Stimulated activated CD4-positive, alpha-beta T cell treated with anti-CD3 and anti-CD28 coated beads, Interleukin-12 subunit alpha, Interleukin-12 subunit beta, amount 100 ng/mL, for 24 hours (primary cell): ENCODE data around the gene PCDHAC2.

Experiments used
- DNase-seq, 2 experiments: peaks; one replicate each; pipeline ENCODE4 v3.0.0-alpha.2; 2020; ENCODE audit warnings: low read depth in 2 of 2

The PCDHAC2 gene, protein sequence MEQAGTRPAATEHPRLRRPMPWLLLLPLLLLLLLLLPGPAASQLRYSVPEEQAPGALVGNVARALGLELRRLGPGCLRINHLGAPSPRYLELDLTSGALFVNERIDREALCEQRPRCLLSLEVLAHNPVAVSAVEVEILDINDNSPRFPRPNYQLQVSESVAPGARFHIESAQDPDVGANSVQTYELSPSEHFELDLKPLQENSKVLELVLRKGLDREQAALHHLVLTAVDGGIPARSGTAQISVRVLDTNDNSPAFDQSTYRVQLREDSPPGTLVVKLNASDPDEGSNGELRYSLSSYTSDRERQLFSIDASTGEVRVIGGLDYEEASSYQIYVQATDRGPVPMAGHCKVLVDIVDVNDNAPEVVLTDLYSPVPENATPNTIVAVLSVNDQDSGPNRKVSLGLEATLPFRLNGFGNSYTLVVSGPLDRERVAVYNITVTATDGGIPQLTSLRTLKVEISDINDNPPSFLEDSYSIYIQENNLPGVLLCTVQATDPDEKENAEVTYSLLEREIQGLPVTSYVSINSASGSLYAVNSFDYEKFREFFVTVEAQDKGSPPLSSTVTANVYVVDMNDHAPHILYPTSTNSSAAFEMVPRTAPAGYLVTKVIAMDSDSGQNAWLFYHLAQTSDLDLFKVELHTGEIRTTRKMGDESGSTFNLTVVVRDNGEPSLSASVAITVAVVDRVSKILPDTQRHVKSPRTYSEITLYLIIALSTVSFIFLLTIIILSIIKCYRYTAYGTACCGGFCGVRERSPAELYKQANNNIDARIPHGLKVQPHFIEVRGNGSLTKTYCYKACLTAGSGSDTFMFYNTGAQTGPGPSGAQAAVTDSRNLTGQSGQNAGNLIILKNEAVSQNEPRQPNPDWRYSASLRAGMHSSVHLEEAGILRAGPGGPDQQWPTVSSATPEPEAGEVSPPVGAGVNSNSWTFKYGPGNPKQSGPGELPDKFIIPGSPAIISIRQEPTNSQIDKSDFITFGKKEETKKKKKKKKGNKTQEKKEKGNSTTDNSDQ

GRCh38 chr5:140966293-140967225 is at the start of gene PCDHAC2:
PCDHAC2 (plus strand) TSS chr5:140966476; CDS start chr5:140966767, 291 bp downstream.
- DNase-seq, result no peak

GRCh38 chr5:140923601-140924000 is 42.7 kb upstream of the PCDHAC2 start:
- DNase-seq, result no peak

GRCh38 chr5:140925806-140926442 is 40.4 kb upstream of the PCDHAC2 start, which contains the start of gene PCDHAC1:
PCDHAC1 (plus strand) TSS chr5:140926299; CDS start chr5:140926893, 594 bp downstream.
- DNase-seq, result no peak

- DNase-seq, result peak; percentile 2 to 27
Measured at GRCh38 chr5:140926443-140927227, 39.6 kb upstream of the PCDHAC2 start.

DNA sequence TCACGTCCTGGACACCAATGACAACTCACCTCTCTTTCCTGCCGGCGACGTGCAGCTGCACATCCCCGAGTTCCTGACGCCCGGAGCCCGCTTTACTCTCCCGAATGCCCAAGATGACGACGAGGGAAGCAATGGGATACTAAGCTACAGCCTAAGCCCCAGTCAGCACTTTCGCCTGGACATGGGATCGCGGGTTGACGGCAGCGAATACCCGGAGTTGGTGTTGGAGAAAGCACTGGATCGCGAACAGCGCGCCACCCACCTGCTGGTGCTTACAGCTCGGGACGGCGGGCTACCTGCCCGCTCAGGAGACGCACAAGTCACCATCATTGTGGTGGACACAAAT is 39.1 kb upstream of the PCDHAC2 start:
- no peak for DNase-seq

DNA sequence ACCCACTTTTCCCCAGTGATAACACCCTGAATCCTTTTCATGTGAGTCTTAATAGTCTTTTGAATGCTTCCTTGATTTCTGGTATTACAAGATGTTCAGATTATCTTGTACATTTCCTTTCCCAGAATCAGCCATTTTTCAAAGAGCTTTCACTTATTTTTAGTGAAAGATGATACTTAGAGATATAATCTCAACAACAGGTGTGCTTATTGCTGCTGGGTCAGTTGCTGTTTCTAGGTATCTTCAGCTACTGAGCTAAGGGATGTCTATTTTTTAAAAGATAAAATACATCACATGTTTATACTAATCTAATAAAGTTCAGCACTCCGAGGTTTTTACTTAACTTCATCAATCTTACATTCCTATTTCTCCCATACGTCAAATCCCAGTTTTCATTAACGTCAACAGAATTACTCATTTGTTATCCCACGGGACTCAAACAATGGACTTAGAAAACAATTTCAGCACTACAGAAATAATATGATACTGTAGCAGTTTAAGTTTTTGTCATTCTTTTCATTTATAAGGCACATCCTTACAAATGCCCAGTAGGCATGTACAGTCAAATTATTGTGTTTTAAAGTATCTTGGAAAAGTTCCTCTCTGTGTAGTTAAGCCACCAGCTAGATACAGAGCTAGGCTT is 31.2 kb upstream of the PCDHAC2 start:
- no peak for DNase-seq

- DNase-seq, result no peak
Measured at GRCh38 chr5:140946578-140946977, 19.7 kb upstream of the PCDHAC2 start.

DNA sequence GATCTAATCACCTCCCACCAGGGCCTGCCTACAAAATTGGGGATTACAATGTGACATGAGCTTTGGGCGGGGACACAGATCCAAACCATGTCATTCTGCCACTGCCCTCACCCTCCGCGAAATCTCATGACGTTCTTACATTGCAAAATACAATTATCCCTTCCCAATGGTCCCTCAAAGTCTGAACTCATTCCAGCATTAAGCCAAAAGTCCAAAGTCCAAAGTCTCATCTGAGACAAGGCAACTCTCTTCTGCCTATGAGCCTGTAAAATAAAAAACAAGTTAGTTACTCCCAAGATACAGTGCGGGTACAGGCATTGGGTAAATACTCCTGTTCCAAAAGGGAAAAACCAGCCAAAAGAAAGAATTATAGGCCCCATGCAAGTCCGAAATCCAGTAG is 14.6 kb upstream of the PCDHAC2 start:
- no peak for DNase-seq

- DNase-seq, result no peak
Measured at GRCh38 chr5:140953234-140953633, 13.0 kb upstream of the PCDHAC2 start.

- DNase-seq, result no peak
Measured at GRCh38 chr5:140962190-140962589, 4.1 kb upstream of the PCDHAC2 start.

- no peak for DNase-seq
Measured at GRCh38 chr5:140964356-140964755, 1.9 kb upstream of the PCDHAC2 start.

DNA sequence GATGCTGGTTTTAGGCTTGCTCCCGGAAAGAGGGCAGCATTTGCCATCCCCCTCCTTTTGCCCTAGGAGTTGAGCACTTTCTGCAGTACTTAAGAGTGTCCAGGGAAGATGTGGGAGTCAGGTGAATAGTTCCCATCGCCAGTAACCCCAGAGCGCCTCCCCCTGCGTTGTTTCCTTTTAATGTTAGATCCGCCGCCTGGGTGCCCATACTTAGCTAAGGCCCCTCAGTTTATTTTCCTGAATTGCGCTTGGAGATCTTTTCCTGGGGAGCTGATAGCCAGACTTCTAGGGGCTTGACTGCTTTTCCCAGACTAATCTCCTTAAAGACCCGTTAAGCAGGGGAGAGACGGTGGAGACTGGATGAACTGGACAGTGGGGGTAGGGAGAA is 377 bp upstream of the PCDHAC2 start:
- DNase-seq, result no peak

DNA sequence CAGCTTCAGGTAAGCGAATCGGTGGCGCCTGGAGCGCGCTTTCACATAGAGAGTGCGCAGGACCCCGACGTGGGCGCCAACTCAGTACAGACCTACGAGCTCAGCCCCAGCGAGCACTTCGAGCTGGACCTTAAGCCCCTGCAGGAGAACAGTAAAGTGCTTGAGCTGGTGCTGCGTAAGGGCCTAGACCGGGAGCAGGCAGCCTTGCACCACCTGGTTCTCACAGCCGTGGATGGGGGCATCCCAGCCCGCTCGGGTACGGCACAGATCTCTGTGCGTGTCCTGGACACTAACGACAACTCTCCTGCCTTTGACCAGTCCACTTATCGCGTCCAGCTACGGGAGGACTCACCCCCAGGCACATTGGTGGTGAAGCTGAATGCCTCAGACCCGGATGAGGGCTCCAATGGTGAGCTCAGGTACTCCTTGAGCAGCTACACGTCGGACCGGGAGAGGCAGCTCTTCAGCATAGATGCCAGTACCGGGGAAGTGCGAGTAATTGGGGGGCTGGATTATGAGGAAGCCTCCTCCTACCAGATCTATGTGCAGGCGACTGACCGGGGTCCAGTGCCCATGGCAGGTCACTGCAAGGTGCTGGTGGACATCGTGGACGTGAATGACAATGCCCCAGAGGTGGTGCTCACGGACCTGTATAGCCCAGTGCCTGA is 1.1 kb downstream of the PCDHAC2 start:
- DNase-seq, result no peak

DNA sequence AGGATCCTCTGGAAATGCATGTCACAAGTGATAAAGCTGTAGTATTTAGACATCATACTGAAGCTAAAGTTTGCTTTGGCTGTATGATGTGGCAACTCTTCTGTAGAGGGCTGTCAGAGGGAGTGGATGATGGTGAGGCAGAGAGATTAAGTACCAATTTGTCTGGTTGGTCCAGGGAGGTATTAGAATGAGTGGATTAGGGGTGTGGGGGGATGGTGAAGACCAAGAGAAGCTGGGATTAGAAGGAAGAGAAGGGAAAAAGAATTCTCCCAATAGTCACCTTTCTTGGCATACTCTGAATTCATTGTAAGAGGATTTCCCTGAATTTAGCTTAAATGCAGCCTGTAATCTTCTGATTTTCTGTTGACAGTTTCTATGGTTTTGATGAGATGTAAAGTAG is 3.6 kb downstream of the PCDHAC2 start:
- DNase-seq, result no peak

- DNase-seq, result no peak
Measured at GRCh38 chr5:140973550-140973949, 7.3 kb downstream of the PCDHAC2 start.

GRCh38 chr5:140977003-140977402 is 10.7 kb downstream of the PCDHAC2 start:
- DNase-seq, result no peak

DNA sequence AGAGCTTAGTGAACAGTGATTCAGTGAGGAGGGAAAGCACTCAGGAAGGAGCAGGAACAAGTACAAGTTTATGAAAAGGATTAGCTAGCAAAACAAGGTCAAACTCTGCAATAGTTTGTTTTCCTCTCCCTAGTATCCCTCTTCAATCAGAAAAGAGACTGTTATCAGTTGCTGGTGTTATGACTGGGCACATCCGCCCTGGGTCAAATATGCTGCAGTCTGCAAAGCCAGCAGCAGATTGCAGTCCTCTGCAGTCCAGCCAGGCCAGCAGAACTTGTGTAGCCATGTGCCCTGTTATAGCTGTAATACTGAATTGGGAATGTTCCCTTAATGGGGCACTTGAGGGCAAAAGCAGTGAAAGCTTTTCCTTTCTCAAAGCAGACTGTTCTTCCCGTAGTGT is 12.0 kb downstream of the PCDHAC2 start:
- DNase-seq, result no peak

GRCh38 chr5:140978983-140979382 is 12.7 kb downstream of the PCDHAC2 start:
- no peak for DNase-seq

DNA sequence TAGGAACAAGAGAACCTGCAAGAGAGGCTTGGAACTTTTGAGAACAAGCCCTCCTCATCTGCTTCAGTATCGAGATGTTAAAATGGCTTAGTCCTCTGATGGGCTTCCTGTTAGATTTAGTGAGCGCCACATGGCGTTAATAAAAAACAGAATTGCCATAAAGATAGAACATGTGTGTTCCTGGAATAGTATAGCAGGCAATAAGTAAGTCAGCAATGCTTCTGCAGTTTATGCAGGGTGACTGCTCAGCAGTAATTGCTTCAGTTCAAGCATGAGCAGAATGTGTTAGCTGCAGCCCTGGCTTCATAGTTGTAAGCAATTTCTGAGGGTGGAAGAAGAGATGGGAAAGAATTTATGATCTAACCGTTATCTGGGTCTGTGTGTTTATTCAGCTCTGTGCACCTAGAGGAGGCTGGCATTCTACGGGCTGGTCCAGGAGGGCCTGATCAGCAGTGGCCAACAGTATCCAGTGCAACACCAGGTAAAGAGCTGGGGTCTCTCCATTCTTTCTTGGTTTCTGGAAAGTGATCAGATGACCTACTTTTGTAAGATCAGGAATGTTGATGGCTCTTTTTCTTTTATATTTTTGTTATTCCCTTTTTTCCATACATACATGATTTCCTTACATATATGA is 15.9 kb downstream of the PCDHAC2 start:
- DNase-seq, result no peak
